ENCODE data around the gene EEFSEC.

DNA sequence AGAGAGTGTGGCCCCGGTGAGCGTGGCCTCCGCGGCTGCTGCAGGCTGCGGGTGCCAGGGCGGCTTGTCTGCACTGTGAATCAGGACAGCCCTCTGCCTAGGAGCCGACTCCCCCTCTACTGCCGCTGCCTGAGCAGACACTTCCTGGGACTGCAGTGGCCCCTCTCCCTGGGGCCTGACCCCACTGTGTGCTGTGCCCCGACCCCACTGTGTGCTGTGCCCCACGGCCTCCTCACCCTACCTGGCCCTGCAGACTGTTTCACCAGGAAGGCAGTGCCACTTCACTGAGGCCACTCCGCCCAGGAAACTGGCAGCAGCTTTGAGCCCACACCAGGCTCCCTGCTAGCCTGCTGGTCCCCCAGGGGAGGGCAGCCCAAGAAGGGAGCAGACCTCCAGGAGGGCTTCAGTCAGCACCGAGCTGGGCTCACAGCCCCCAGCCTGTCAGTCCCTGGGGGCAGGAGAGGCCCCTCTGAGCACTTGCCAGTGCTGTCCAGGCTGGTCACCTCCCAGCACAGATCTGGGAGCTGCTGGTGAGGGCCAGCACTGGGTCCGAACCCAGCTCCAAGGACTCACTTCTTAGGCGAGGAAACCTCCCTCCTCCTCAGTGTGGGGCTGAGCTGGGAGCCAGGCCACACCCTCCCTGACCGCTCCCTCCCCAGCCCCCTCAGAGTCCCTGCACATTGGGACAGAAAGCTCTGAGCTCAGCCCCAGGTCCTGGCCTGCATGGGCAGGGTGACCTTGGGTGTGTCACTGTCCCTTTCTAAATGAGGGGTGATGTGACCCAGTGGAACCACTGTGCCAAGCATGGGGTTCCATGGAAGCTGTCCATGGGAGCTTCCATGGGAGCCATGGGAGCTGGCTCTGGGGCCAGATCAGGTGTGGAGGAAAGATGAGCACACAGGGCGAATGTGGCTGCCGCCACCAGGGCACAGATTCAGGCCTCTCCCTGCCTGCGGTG lies 256.6 kb downstream of the EEFSEC start:
- TF ChIP-seq EZH2 (IDR thresholded peaks at IDR 0.05; ENCODE audit: insufficient read depth, poor library complexity, severe bottlenecking) (no peak), EZH2phosphoT487 (IDR thresholded peaks at IDR 0.05; ENCODE audit: insufficient read depth, low read depth) (no peak)

Measured in GM23248 (cell line).